Measurements from ENCODE around the gene ABCD1.
"Not testable (repeated sequence)": the region's sequence is repeated elsewhere in the genome, so short reads cannot be mapped to it uniquely, and the experiment has no call there.

ABCD1 gene

DNA sequence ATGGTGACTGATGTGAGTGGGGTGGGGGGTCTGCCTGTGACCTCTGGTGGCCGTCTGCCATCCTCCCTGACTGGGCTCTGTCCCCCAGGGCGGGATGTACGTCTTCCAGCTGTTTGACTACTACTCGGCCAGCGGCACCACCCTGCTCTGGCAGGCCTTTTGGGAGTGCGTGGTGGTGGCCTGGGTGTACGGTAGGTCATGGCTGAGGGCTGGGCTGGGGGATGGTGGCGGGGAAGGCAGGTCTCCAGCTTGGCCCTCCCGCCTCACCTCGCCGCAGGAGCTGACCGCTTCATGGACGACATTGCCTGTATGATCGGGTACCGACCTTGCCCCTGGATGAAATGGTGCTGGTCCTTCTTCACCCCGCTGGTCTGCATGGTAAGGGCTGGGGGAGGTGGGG is 30.4 kb upstream of the ABCD1 start:
- DNase-seq (ENCODE audit: low read depth), result not testable (repeated sequence)

DNA sequence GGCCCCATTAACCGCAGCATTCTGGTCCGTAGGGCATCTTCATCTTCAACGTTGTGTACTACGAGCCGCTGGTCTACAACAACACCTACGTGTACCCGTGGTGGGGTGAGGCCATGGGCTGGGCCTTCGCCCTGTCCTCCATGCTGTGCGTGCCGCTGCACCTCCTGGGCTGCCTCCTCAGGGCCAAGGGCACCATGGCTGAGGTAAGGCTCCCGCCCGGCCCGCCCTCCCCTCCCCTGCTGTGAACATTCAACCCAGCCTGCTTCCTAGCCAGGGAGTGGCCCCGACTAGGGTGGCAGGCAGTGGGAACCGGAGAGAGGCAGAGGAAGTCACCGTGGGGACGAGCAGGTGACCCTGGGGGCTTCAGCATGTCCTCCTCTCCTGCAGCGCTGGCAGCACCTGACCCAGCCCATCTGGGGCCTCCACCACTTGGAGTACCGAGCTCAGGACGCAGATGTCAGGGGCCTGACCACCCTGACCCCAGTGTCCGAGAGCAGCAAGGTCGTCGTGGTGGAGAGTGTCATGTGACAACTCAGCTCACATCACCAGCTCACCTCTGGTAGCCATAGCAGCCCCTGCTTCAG is 29.9 kb upstream of the ABCD1 start:
- DNase-seq (ENCODE audit: low read depth), result no peak

DNA sequence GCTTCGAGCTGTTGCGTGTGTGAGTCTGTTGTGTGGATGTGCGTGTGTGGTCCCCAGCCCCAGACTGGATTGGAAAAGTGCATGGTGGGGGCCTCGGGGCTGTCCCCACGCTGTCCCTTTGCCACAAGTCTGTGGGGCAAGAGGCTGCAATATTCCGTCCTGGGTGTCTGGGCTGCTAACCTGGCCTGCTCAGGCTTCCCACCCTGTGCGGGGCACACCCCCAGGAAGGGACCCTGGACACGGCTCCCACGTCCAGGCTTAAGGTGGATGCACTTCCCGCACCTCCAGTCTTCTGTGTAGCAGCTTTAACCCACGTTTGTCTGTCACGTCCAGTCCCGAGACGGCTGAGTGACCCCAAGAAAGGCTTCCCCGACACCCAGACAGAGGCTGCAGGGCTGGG is 28.6 kb upstream of the ABCD1 start:
- no peak for DNase-seq (ENCODE audit: low read depth)

DNA sequence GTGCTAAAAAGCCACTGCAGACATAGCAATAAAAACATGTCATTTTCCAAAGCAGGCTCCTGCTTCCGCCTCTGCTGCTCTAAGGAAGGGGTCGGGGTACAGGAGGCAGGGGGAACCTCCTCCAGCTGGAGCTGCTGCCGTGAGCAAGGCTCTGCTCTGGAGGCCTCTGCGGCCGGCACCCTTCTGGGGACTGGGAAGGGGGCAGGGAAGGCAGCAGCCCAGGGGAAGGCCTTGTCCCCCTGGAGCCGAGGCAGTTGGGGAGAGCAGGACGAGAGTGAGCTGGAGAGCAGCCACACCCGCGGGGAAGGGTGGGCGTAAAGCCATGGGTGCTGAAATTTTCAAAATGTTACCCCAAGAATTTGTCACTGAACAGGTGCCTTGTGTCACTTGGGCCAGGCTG is 28.1 kb upstream of the ABCD1 start:
- not testable (repeated sequence) for DNase-seq (ENCODE audit: low read depth)

DNA sequence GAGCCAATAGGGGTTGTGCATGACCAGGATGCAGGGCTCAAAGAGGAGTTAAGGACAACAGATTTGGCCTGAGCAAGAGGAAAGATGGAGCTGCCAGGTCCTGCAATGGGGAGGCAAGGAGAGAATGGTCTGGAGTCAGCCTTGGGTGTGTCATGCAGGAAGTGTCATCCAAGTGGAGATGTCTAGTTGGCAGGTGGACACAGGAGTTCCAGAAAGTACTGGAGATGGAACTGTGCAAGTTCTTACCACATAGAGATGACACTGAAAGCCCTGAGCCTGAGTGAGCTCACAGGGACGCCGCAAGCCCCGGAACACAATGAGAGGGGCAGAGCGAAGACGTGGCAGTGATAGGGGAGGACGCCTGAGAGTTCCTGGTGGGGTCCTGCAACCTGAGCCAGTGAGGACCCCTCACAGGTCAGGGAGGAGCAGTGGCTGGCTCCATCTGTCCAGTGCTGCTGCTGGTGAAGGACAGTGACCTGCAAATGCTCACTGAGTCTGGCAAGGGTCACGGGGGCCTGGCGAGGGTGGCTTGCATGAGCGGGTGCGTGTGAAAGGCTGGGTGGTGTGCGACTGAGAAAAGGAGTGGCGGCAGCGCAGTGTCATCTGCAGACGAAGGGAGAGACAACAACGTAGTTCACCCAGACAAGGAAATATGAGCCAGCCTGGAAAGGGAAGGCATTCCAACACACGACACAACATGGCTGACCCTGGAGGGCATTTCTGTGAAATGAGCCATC is 27.5 kb upstream of the ABCD1 start:
- not testable (repeated sequence) for DNase-seq (ENCODE audit: low read depth)

DNA sequence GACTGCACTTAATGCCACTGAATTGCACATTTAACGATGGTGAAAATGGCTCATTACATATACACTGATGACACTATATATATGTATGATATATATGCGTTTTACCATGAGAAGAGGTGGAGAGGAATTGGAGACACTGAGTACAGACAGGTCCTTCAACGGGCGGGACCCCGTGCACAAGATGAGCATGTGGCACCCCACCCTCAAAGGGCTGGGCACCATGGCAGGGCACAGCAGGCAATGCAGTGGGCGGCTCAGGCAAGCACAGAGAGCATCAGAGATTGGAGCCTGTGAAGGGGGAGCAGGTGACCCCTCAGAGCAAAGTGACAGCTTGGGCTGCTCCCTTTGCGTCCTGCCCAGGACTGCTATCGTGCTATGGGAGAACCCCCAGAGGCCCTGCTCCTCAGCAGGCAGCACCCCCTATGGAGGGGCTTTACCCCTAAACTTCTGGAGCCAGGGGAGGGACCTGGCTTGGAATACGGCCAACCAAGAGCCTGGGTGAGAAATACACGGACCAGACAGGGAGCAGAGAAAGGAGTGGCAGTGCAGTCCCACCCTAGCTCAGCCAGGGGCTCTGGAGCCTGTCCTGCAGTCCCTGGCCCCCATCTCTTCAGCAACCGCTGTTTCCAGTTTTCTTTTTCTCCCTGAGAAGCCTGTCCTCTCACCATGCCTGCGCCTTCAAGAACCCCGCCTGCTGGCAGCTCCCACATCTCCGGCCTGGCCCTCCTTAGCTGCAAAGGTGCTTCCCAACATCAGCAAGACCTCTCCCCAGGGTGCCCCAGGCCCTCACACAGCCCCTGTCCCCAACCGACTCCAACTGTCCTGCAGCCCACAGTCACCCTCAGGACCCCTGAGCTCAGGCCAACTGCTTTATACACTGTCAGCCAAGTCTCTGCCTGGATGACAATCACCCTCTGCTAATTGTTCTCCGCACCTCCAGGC is 26.5 kb upstream of the ABCD1 start:
- DNase-seq (ENCODE audit: low read depth), result no peak

DNA sequence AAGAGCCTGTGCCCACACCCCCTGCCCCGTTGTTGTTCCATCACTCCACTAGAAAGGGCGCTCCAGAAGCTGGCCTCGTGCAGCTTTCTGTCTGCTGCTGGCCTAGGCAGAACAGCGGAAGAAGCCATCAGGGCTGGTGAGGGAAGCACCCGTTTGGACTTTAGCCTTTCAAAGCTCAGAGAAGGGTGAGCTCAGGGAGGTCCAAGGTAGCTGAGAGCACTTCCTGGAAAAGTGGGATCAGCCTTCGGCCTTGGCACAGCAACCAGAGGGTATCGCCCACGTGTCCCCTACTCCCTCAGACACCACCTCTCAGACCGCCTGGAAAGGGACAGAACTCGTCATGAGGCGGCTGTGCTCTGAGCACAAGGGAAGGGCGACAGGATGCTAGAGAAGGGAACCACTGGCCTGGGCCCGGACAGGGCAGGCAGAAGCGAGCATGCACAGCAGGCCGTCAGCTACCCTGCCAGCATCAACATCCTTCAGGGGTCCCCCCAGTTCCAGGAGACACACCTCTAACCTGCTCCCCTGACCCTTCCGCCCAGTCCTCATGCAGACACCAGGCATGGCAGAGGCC is 25.4 kb upstream of the ABCD1 start:
- DNase-seq (ENCODE audit: low read depth), result not testable (repeated sequence)

DNA sequence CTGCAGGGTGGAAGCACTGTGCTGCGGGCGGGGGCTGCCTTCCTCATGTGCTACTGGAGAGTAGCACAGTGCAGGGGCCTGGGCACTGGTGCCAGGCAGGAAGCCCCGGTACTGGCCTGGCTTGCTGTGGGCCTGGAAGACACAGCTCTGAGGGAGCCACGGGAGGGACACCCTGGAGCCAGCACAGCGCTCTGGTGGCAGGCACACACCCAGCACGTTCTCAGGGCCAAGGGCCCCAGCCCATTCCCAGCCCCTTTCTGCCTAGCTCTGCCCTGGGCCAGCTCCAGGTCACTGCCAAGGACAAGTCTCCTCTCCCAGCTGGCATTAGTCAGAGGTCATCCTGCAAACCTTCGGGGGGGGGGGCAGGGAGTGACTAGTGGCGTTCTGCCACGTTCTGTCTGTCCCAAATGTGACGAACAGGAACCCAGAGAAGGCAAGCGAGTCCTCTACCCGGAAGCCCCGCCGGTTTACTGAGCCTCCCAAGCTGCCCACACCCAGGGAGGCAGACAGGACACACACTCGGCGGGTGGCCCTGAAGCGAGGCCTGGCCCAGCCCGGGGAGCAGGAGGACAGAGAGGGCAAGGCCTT is 24.8 kb upstream of the ABCD1 start:
- not testable (repeated sequence) for DNase-seq (ENCODE audit: low read depth)

DNA sequence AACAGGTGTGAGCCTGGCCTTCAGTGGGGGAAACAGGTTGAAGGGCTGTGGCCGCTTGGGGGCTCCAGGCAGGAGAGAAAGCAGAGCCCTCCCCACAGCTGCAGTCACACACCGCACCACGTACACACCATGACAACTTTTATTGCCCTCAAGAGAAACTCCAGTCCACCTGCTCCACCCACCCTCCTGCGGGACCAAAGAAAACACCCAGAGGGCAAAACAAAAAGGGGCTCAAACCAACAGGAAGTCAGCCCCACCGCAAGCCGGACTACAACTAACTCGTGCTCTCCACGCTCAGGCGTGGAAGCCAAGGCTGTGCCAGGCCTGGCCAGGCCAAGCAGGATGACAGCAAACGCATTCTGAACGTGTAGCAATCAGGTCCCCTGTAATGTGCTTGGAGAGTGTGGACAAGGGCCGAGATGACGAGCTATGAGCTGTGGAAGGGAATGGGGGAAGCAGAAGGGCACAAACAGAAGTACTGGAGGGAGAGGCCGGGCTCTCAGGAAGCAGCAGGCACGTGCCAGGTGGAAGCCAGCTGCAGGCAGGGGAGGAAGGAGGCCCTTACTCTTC is 24.2 kb upstream of the ABCD1 start:
- DNase-seq (ENCODE audit: low read depth), result no peak

DNA sequence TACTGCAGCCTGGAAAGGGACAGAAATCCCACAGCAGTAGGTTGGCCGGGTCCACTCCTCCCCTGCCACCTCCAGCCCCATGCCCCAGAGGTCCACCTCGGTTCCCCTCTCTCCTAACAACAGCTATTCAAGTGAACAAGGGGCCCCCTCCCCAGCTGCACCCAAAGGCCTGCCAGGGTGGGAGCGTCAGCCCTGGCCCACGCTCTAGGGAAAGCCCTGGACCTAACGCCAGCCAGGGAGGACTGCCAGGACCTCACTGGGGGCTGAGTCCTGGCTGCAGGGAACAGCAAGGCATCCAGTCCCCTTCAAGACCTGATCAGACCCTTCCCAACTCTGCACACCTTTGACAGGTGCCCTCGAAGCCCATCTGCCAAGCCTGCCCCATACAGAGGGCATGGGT is 23.7 kb upstream of the ABCD1 start:
- DNase-seq (ENCODE audit: low read depth), result no peak

DNA sequence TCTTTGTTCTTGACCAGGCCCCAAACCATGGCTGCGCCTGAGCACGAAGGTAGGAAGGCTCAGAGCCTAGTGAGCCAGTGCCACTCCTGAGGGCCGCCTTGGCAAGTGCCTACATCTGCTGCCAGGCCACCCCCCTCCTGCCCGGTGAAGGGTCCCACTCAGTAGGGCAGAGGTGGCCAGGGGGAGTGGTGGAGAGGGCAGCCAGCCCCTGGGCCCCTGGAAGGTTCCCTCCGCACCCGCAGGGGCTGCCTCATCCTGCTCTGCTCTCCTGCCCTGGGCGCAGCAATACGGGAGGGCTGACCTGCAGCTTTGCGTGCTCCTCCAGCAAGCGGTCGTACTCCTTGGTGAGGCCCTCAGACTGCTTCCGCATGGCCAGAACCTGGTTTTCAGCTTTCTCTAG is 22.9 kb upstream of the ABCD1 start:
- no peak for DNase-seq (ENCODE audit: low read depth)

DNA sequence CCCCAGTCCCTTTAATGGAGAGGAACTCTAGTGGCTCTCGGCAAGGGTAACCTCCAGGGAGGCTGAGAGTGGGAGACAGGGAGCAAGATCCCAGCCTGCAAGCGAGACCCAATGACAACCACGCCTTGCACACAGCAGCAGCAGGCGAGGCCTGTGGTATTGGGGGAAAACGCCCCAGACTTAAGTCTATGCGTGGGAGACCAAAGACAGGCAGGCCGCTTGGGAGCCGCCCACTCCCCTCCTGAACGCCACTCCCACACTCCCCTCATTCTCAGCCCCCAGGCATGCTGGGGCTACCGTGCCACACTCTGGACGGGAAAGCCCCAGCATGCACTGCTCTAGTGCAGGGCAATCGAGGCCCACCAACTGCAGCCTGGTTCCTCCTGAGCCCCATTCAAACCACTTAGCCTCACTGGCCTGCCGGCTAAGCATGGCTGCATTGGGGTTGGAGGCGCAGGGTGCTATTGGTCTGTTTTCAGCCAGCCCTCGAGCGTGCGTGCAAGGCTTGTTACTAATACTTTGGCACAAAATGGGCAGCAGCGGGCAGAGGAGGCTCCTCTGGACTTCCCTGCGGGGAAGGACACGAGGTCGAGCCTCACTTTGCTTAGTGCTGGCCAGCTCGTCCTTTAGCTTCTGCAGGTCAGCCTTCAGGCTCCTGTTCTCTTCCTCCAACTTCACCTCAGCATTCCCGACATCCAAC is 22.2 kb upstream of the ABCD1 start:
- no peak for DNase-seq (ENCODE audit: low read depth)

DNA sequence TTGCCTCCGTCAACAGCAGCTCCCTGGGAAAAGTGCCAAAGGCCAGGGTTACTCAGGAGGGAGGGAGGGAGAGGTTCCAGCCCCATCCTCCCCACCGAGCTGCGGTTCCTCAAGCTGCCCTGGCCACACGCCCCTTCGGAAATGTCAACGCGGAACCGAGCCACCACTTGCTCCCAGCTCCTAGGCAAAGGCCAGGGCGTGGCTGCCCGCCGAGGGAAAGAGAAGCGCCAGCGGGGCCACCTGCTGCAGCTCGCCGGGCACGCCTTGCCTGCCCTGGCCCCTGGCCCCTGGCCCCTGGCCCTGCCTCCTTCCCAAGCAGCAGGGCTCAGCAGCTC is 21.7 kb upstream of the ABCD1 start:
- no peak for DNase-seq (ENCODE audit: low read depth)

DNA sequence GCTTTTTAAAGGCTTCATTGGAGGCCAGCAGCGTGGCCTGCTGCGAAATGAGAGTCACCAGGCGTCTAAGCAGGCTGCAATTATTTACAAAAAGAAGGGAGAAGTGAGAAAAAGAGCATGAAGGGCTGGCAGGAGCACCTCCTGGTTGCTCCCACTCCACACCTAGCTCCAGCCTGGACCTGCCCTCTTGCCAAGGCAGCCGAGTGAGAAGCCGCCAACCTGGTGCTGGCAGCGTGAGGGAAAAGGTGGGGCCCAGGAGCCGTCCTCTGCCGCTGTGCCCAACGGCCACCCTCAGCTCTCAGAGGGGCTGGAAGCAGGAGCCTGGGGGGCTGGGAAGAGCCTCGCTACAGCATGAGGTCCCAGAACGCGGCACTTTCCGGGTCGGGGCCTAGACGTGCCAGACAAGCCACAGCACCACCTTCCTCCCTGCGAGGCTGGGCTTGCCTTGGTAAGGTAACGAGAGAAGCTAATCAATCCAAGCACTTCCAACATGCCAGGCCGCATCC is 20.6 kb upstream of the ABCD1 start:
- DNase-seq (ENCODE audit: low read depth), result no peak

DNA sequence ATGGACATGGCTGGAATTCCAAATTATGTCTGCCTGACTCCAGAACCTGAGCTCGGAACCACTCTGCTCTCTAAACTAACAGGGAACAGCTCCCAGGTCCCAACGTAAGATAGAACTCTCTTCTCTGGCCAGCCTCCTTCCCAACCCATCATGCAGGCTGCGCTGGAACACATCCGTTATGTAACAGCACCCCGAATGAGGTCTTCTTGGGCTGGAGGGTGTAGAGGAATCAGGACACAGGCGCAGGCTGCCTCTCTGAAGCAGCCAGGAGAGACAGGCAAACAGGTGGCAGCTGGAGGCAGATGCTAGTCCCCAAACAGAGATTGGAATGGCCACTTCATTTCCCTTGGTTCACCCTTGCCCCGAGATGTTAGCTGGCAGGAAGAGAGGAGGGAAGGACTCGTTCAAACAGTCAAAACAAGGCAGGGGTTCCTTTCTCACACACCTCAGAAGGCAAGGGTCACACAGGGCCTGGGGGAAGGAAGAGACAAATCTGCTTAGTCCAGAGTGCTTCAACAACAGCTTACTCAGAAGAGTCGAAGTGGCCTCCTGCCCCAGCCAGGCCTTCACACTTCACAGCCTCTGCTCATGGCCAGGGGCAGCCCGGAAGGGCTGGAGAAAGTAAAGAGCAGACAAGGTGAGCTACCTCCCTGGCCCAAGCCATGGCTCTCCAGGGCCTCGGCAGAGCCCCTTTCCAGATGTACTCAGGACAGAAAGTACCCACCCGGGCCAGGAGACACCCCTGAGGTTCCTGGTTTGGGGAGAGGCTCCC is 19.8 kb upstream of the ABCD1 start:
- DNase-seq (ENCODE audit: low read depth), result not testable (repeated sequence)

DNA sequence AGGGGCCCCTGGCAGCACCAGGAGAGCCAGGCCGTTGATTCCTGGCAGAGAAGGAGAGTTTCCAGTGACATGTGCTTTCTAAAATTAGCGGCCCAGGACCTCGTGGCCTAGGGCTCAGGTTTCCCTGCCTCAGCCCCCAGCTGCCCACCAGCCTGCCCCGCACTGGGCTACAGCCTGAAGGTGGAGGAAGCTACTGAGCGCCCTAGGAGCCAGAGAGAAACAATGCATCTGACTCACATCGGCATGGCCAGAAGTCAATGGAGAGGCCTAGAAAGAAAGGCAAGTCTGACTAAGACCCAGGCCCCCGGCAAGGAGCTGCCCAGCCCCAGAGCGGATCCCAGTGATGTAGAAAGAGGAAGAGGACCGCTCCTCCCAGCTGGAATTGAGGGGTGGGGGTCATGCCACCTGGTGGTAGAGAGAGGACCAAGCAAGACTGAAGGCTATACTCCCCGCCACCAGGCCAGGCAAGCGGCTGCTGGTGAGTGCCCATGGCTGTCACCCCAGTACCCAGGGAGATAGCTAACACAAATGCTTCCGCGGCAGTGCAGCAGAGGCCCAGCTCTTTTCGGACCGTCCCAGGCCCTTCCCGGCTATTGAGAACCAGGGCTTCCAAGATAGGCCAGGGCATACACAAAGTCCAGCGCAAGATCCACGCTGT is 19.1 kb upstream of the ABCD1 start:
- not testable (repeated sequence) for DNase-seq (ENCODE audit: low read depth)

DNA sequence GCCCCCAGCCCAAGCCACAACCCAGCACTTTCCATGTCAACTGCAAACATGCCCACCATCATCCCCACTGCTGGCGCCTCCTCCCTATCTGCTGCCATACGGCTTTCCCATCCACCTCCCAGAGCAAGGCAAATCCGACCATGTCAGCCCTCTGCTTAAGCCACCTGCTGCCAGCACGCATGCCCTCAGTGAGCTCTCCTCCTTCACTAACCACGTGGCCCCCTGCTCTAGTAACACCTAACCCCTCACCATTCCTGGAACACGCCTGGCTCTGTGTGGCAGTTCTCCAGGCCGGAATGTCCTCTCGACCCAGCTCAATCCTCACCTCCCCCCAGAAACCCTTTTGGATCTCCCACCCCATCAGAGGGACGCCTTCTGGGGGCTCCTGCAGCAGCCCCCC is 17.9 kb upstream of the ABCD1 start:
- DNase-seq (ENCODE audit: low read depth), result no peak

DNA sequence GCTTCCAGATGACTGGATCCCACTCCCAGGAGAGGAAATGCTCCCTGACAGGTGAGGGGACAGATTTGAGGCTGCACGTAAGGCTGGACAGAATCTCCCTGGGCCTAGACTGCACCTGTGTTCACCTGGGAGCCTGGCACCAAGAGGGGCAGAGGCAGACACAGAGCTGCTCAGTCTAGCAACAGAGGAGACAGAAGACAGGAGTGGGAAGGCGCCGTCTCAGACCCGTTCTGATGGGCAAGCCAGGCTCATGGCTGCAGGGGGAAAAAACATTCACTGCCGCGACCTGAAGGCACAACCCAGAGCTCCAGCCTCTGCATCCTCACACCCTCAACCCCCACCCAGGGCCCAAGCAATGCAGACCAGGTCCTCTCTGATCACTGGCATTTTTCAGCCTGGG is 17.2 kb upstream of the ABCD1 start:
- no peak for DNase-seq (ENCODE audit: low read depth)

DNA sequence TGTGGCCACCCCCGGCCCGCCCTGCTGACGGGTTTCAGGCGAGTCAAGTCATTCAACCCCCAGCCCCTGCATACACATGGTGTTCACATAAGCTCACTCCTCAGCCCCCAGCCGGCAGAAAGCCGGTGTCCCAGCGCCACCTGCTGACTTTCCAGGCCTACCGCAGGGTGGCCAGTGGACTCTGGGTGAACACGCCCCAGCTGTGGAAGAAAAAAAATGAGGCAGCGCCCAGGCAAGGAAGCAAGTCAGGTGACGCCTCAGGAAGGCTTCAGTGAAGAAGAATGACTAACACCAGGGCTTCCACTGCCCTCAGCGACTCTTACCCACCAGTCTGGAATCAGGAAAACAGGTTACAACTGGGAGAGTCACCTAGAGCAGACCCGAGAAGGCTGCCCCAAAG is 16.2 kb upstream of the ABCD1 start:
- no peak for DNase-seq (ENCODE audit: low read depth)
